Measurements from ENCODE around the gene NMB. TPM values are rescaled to one million over a fixed set of nuclear protein-coding genes. Genes with fewer than 3 reads are reported as not detected.

The NMB gene
- total and polyA plus RNA-seq, 7 donors = 0.69 to 8.9 (median 7.9) TPM

DNA sequence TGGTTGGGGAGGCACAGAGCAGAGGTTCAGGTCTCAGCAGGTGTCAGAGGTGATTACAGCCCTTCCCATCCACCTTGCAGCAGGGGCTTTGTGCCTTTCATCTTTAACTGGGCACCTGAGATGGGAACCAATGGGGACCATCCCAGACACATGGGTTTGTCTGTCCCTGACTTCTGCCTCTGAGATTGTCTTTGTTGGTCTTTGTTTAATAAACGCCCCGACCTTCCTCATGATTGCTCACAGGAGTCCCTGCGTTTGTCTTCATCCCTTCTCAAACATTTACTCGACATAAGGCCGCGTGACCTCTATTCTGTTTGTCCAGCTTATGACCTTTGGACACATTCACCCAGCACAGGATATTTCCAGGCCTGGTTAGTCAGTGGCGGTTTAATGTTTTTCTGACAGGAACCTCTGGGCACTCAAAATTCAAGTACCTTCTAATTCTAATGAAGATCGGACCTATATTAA is 51.3 kb downstream of the NMB start:
- no peak for TF ChIP-seq POLR2AphosphoS5 (IDR thresholded peaks at IDR 0.05)
- no peak for TF ChIP-seq EP300 (IDR thresholded peaks at IDR 0.05)
- no peak for TF ChIP-seq POLR2A (IDR thresholded peaks at IDR 0.05)
- TF ChIP-seq, protein P1, sequence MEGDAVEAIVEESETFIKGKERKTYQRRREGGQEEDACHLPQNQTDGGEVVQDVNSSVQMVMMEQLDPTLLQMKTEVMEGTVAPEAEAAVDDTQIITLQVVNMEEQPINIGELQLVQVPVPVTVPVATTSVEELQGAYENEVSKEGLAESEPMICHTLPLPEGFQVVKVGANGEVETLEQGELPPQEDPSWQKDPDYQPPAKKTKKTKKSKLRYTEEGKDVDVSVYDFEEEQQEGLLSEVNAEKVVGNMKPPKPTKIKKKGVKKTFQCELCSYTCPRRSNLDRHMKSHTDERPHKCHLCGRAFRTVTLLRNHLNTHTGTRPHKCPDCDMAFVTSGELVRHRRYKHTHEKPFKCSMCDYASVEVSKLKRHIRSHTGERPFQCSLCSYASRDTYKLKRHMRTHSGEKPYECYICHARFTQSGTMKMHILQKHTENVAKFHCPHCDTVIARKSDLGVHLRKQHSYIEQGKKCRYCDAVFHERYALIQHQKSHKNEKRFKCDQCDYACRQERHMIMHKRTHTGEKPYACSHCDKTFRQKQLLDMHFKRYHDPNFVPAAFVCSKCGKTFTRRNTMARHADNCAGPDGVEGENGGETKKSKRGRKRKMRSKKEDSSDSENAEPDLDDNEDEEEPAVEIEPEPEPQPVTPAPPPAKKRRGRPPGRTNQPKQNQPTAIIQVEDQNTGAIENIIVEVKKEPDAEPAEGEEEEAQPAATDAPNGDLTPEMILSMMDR (IDR thresholded peaks at IDR 0.05) = no peak
- H3K36me3 ChIP-seq = peaks cover 0 to 40% (median 2%) of the 10 kb centered on the region in 4 donors
- intact Hi-C loops (cut with DNase I) = no loop called here
- H3K4me1 ChIP-seq = peaks cover 0 to 7% (median 3%) of the 10 kb centered on the region in 4 donors
- no peak overlapping the region for H3K4me3 ChIP-seq
- no peaks in the 10 kb centered on the region for H3K27me3 ChIP-seq
- DNase-seq = peak; percentile 17
- WGBS, 2 donors = 20 to 65% methylated on average over 8 of the region's 8 CpGs
- no peaks in the 10 kb centered on the region for H3K9me3 ChIP-seq
- H3K27ac ChIP-seq = no peak overlapping the region

DNA sequence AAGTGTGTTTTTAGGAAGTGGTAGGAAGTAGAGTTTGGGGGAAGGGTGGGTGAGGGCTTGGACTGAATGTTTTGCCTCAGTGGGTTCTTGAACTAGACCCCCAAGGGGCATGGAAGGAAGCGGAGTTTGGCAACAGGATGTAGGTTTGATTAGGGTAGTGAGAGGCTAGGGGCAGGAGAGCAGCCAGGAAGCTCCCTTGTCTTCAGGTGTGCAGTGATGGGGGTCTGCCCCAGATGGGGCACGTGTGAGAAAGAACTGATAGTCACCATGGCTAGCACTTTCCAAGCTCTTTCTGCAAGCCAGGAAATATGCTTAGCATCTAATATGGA is 52.5 kb downstream of the NMB start:
- no peak for TF ChIP-seq POLR2A (IDR thresholded peaks at IDR 0.05)
- TF ChIP-seq, protein P1 (IDR thresholded peaks at IDR 0.05) = no peak
- TF ChIP-seq POLR2AphosphoS5 (IDR thresholded peaks at IDR 0.05) = no peak
- no peak for TF ChIP-seq EP300 (IDR thresholded peaks at IDR 0.05)
- no peaks in the 10 kb centered on the region for H3K27me3 ChIP-seq
- no peak for DNase-seq
- WGBS, 2 donors = 59 to 76% methylated on average over 2 of the region's 2 CpGs
- intact Hi-C loops (cut with DNase I) = no loop called here
- H3K9me3 ChIP-seq = no peaks in the 10 kb centered on the region
- no peak overlapping the region for H3K4me3 ChIP-seq
- peaks cover 0 to 11% (median 8%) of the 10 kb centered on the region in 4 donors for H3K4me1 ChIP-seq
- no peak overlapping the region for H3K27ac ChIP-seq
- peaks cover 0 to 40% (median 2%) of the 10 kb centered on the region in 4 donors for H3K36me3 ChIP-seq

Other genes starting within 250 kb of the NMB start
- gene ZSCAN2, start 57.2 kb downstream of the NMB start, total RNA-seq = 10 to 100 TPM in 1 of 4 donors, 1 to 10 TPM in 3; 4.2 to 17.0 (median 6.8) TPM
- gene ZSCAN2, start 57.2 kb downstream of the NMB start, polyA plus RNA-seq = 1 to 10 TPM; 2.4 to 6.9 (median 4.2) TPM
- 10 to 100 TPM; 16.8 to 22.7 (median 19.2) TPM for gene WDR73, start 3.9 kb downstream of the NMB start, total RNA-seq
- 10 to 100 TPM in 2 of 3 donors, 1 to 10 TPM in 1; 6.7 to 18.7 (median 10.8) TPM for gene WDR73, start 3.9 kb downstream of the NMB start, polyA plus RNA-seq
- gene SEC11A, start 57.9 kb upstream of the NMB start, total RNA-seq = 100 to 1,000 TPM in 2 of 4 donors, 10 to 100 TPM in 2; 83.9 to 153 (median 112) TPM
- 100 to 1,000 TPM; 152 to 216 (median 166) TPM for gene SEC11A, start 57.9 kb upstream of the NMB start, polyA plus RNA-seq
- gene ZNF592, start 90.4 kb upstream of the NMB start, total RNA-seq = 10 to 100 TPM; 12.5 to 14.1 (median 13.7) TPM
- 10 to 100 TPM in 1 of 3 donors, 1 to 10 TPM in 2; 6.0 to 20.4 (median 8.1) TPM for gene ZNF592, start 90.4 kb upstream of the NMB start, polyA plus RNA-seq
- gene ALPK3, start 159.2 kb upstream of the NMB start, total RNA-seq = 10 to 100 TPM in 2 of 4 donors, 1 to 10 TPM in 2; 3.9 to 41.0 (median 14.2) TPM
- gene ALPK3, start 159.2 kb upstream of the NMB start, polyA plus RNA-seq = 1 to 10 TPM in 1 of 3 donors, under 1 TPM in 2; under 0.01 to 2.4 (median under 0.01) TPM
- gene SLC28A1, start 226.5 kb upstream of the NMB start, total RNA-seq = not detected
- gene SLC28A1, start 226.5 kb upstream of the NMB start, polyA plus RNA-seq = not detected

All from sigmoid colon (tissue), 7 donors.